Bronchial epithelial cell (primary cell): Measurements from ENCODE around the gene FAM168A. TPM values are rescaled to one million over a fixed set of nuclear protein-coding genes. Genes with fewer than 3 reads are reported as not detected.

Experiments
- DNase-seq: peaks from one replicate; pipeline ENCODE4 v3.0.0-alpha.2; 2010; ENCODE audit warnings: low read depth
- FAIRE-seq: peaks from 2 replicates; lab custom pipeline; 2011; peaks lifted over from hg19 to GRCh38; lab: Jason Lieb, UNC
- H3K27me3 ChIP-seq: 2 replicates; pipeline ENCODE4 v1.5.1; 2011; ENCODE audit warnings: low read length; ENCODE audit not compliant: control insufficient read depth, insufficient read depth
- H3K36me3 ChIP-seq: 2 replicates; pipeline ENCODE4 v1.5.1; 2011; ENCODE audit warnings: low read length; ENCODE audit not compliant: control insufficient read depth, insufficient read depth
- H3K4me3 ChIP-seq: 2 replicates; pipeline ENCODE4 v1.5.1; 2011; ENCODE audit warnings: mild to moderate bottlenecking, low read depth, low read length, control low read depth
- CTCF ChIP-seq: IDR thresholded peaks from 2 replicates; pipeline ENCODE4 v1.5.1; 2011; ENCODE audit warnings: mild to moderate bottlenecking, moderate library complexity, low read length, control low read depth, inconsistent platforms; ENCODE audit not compliant: insufficient read depth, severe bottlenecking
- total RNA-seq: library from RNA; depleted of rRNA; stranded (reverse); fragments of >200 nt; gene quantifications from 2 replicates; pipeline ENCODE4 v1.2.1, GENCODE V29; 2014

Gene FAM168A
- total RNA-seq, 1 donor from 2014 or later = 4.7 TPM

- peaks cover 10% of the 10 kb centered on the region for H3K36me3 ChIP-seq
- no peaks in the 10 kb centered on the region for H3K27me3 ChIP-seq
- no peak overlapping the region for H3K4me3 ChIP-seq
- FAIRE-seq (no peak), DNase-seq (peak; percentile 64)
- no peak for TF ChIP-seq CTCF
Measured at GRCh38 chr11:73388265-73389133, 209.4 kb downstream of the FAM168A start.

DNA sequence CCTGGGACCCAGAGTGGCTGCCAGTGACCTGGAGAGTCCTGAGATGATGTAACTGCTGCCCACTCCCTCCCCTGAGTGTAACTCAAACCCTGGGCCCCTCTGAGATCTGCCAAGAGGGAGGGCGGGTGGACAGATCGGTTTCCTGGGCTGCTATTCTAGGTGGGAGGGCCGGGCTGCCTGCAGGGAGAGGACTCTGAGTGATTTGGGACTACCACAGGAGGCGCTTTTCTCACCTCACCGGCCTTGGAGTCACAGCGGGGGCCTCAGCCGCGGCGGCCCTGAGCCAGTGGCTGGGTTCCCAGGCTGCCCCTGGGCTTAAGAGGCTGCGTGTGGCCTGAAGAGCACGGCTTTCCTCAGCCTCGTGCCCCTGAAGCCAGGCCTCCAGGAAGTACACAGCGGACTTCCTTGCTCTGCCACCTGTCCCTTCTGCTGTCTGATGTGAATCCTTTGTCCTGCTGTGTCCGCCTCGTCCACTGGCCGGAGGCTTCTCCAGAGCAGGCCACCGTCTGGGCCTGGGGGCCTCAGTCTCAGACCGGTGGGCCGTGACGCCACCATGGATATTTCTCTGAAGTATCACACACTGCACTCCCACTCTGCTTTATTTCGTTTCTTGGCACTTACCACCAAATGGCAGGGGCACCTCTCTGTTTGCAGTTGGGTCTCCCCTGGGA is 210.2 kb downstream of the FAM168A start:
- DNase-seq (no peak), FAIRE-seq (no peak)
- H3K27me3 ChIP-seq = no peaks in the 10 kb centered on the region
- no peak for TF ChIP-seq CTCF
- peaks cover 9% of the 10 kb centered on the region for H3K36me3 ChIP-seq
- no peak overlapping the region for H3K4me3 ChIP-seq

DNA sequence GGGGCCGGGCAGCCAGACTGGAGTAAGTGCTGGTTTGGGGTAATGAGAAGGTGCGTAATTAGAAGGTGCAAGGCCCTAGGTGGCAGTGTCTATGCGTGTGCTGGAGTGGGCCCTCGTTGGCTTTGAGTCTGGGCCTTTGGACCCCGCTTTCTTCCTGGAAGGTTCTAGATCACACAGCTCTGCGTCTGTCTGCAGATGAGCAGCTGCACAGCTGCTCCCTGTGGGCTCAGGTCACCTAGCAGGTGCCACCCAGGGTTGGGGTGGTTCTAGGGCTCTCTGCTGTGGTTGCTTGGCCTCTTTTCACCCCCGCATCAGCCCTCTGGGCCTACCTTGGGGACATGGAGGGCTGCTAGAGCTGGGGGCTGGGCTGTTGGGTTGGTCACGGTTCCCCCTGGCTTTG is 211.4 kb downstream of the FAM168A start:
- Histone ChIP-seq H3K4me3 (no peak overlapping the region), H3K36me3 (peaks cover 4% of the 10 kb centered on the region), H3K27me3 (no peaks in the 10 kb centered on the region)
- FAIRE-seq = no peak
- DNase-seq = no peak
- no peak for TF ChIP-seq CTCF

DNA sequence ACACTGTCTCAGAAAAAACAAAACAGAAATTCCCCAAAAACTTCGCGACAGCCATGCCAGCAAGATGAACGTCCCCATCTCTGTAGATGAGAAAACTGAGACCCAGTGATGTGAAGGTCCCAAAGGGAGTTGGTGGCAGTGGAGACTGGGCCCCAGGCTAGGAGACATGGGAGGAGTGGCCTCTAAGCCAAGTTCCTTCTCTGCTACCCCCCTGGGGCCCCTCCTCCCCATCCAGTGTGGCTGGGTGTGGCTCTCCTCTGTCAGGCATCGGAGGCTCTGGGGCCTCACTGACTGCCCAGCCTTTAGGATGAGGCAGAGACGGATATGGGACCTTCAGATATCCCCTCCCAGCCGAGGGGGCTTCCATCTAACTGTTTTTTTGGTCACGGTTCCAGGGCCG is 211.9 kb downstream of the FAM168A start:
- Histone ChIP-seq H3K27me3 (no peaks in the 10 kb centered on the region), H3K4me3 (no peak overlapping the region), H3K36me3 (peaks cover 2% of the 10 kb centered on the region)
- DNase-seq (no peak), FAIRE-seq (no peak)
- no peak for TF ChIP-seq CTCF

GRCh38 chr11:73384872-73385689 is 212.8 kb downstream of the FAM168A start:
- no peak for TF ChIP-seq CTCF

More at GRCh38 chr11:73384872-73385689, 212.8 kb downstream of the FAM168A start:
- H3K36me3 ChIP-seq = peaks cover 1% of the 10 kb centered on the region
- FAIRE-seq = no peak
- H3K4me3 ChIP-seq = no peak overlapping the region
- DNase-seq = no peak
- no peaks in the 10 kb centered on the region for H3K27me3 ChIP-seq
